IMR-90 (cell line): Measurements from ENCODE around the gene PLA2G15. TPM values are rescaled to one million over a fixed set of nuclear protein-coding genes. Genes with fewer than 3 reads are reported as not detected.

Experiments used
- ATAC-seq: fragments of 200-7000 bp; cut with Tn5 transposase; 2 replicates; pipeline ENCODE4 v1.9.1; 2020; ENCODE audit warnings: low read depth, mild to moderate bottlenecking, moderate library complexity
- BruUV-seq: library from RNA; stranded (reverse); fragments of 400-500 nt; replicated peaks from 2 replicates; lab custom pipeline; 2021; lab: Mats Ljungman, UMichigan
- CTCF ChIA-PET: fragments of 300-600 bp; formaldehyde crosslinking; extraction: SDS; loops from one replicate; lab custom pipeline; 2021; ENCODE audit warnings: antibody characterized with exemption; lab: Yijun Ruan, JAX
- POLR2A ChIA-PET: fragments of 300-600 bp; sonication (Branson Sonifier 250); formaldehyde crosslinking; loops from one replicate; lab custom pipeline; 2022; ENCODE audit warnings: antibody characterized with exemption; ENCODE audit not compliant: unreplicated experiment; lab: Charles Lee
- DNase-seq: peaks from one replicate; pipeline ENCODE4 v3.0.0; 2013
- H2AFZ ChIP-seq: replicated peaks from 2 replicates; pipeline ENCODE3; 2013; ENCODE audit warnings: low read length, mild to moderate bottlenecking; ENCODE audit not compliant: poor library complexity
- H2AK5ac ChIP-seq: 2 replicates; pipeline ENCODE4 v1.6.1; 2013; ENCODE audit warnings: low read depth, low read length, inconsistent platforms
- H2AK9ac ChIP-seq: replicated peaks from 2 replicates; pipeline ENCODE3; 2013; ENCODE audit warnings: mild to moderate bottlenecking, low read depth, low read length, moderate library complexity; ENCODE audit not compliant: poor library complexity
- H2BK120ac ChIP-seq: 2 replicates; pipeline ENCODE4 v1.6.1; 2013; ENCODE audit warnings: low read depth, low read length, inconsistent platforms
- H2BK15ac ChIP-seq: 3 replicates; pipeline ENCODE4 v1.6.1; 2013; ENCODE audit warnings: low read depth, low read length, inconsistent platforms
- H2BK20ac ChIP-seq: 2 replicates; pipeline ENCODE4 v1.6.1; 2013; ENCODE audit warnings: low read depth, mild to moderate bottlenecking, inconsistent platforms, low read length, moderate library complexity
- H2BK5ac ChIP-seq: 2 replicates; pipeline ENCODE4 v1.6.1; 2013; ENCODE audit warnings: mild to moderate bottlenecking, low read depth, low read length, inconsistent platforms; ENCODE audit not compliant: poor library complexity, severe bottlenecking
- H3K14ac ChIP-seq: replicated peaks from 2 replicates; pipeline ENCODE4 v1.6.1; 2013; ENCODE audit warnings: low read depth, low read length, inconsistent platforms
- H3K18ac ChIP-seq: 2 replicates; pipeline ENCODE4 v1.6.1; 2013; ENCODE audit warnings: low read depth, low read length, control low read depth
- H3K23ac ChIP-seq: 2 replicates; pipeline ENCODE4 v1.6.1; 2013; ENCODE audit warnings: low read depth, low read length, inconsistent platforms
- H3K27ac ChIP-seq: 2 replicates; pipeline ENCODE4 v1.5.1; 2013; ENCODE audit warnings: mild to moderate bottlenecking, control low read depth, low read length; ENCODE audit not compliant: insufficient read depth
- H3K27me3 ChIP-seq: 2 replicates; pipeline ENCODE4 v1.6.1; 2013; ENCODE audit warnings: low read length; ENCODE audit not compliant: control insufficient read depth, insufficient read depth
- H3K36me3 ChIP-seq: 2 replicates; pipeline ENCODE4 v1.6.1; 2013; ENCODE audit warnings: low read length, mixed read lengths; ENCODE audit not compliant: control insufficient read depth, insufficient read depth
- H3K4ac ChIP-seq: 2 replicates; pipeline ENCODE4 v1.6.1; 2013; ENCODE audit warnings: low read depth, low read length, inconsistent platforms
- H3K4me1 ChIP-seq: 2 replicates; pipeline ENCODE4 v1.6.1; 2013; ENCODE audit warnings: low read length, mixed read lengths; ENCODE audit not compliant: control insufficient read depth, insufficient read depth
- H3K4me2 ChIP-seq: 2 replicates; pipeline ENCODE4 v1.6.1; 2013; ENCODE audit warnings: low read depth, mild to moderate bottlenecking, control low read depth, low read length, moderate library complexity
- H3K4me3 ChIP-seq: 2 replicates; pipeline ENCODE4 v1.5.1; 2013; ENCODE audit warnings: low read depth, mild to moderate bottlenecking, control low read depth, low read length, moderate library complexity; ENCODE audit not compliant: insufficient read depth
- H3K56ac ChIP-seq: 2 replicates; pipeline ENCODE4 v1.6.1; 2013; ENCODE audit warnings: low read length, inconsistent platforms; ENCODE audit not compliant: insufficient read depth; ENCODE audit errors: extremely low read depth
- H3K79me1 ChIP-seq, 2 experiments: 2 replicates each; pipeline ENCODE4 v1.6.1; 2013; ENCODE audit warnings: low read length in 2 of 2, inconsistent platforms in 1 of 2, low read depth in 1 of 2
- H3K9ac ChIP-seq: 2 replicates; pipeline ENCODE4 v1.6.1; 2013; ENCODE audit warnings: low read depth, low read length, control low read depth
- H3K9me1 ChIP-seq: 2 replicates; pipeline ENCODE4 v1.6.1; 2013; ENCODE audit warnings: low read length, inconsistent platforms; ENCODE audit not compliant: insufficient read depth
- H3K9me3 ChIP-seq: 2 replicates; pipeline ENCODE4 v1.6.1; 2013; ENCODE audit warnings: low read length; ENCODE audit not compliant: control insufficient read depth, insufficient read depth
- H4K20me1 ChIP-seq: 2 replicates; pipeline ENCODE4 v1.6.1; 2013; ENCODE audit warnings: low read length, inconsistent platforms; ENCODE audit not compliant: insufficient read depth
- H4K5ac ChIP-seq: 2 replicates; pipeline ENCODE4 v1.6.1; 2013; ENCODE audit warnings: mild to moderate bottlenecking, low read depth, low read length, control low read depth
- H4K8ac ChIP-seq, 2 experiments: 2 replicates each; pipeline ENCODE4 v1.6.1; 2013; ENCODE audit warnings: low read depth in 2 of 2, low read length in 2 of 2, control low read depth in 1 of 2, inconsistent platforms in 1 of 2
- H4K91ac ChIP-seq: 2 replicates; pipeline ENCODE4 v1.6.1; 2013; ENCODE audit warnings: low read depth, low read length, inconsistent platforms; ENCODE audit not compliant: insufficient read depth
- CTCF ChIP-seq: conservative IDR thresholded peaks from 2 replicates; pipeline ENCODE4 v1.5.1; 2012; ENCODE audit warnings: mild to moderate bottlenecking, low read depth, low read length, improper control_type of control experiment
- FOS ChIP-seq: fragments of 150-350 bp; IDR thresholded peaks from 2 replicates; pipeline ENCODE4 v1.6.1; 2016; ENCODE audit warnings: low read depth, low read length
- USF2 ChIP-seq: fragments of 150-350 bp; IDR thresholded peaks from 2 replicates; pipeline ENCODE4 v1.6.1; 2017; ENCODE audit warnings: mild to moderate bottlenecking, antibody characterized with exemption, low read length, low read depth
- WGBS, 2 experiments: methylation state at CpG; one replicate each; pipeline versions ENCODE4 v1.1.5 to v1.1.7; 2013; ENCODE audit warnings: missing lambda C conversion rate in 2 of 2; ENCODE audit not compliant: insufficient read length in 1 of 2; ENCODE audit errors: extremely low coverage in 2 of 2; 5-methylcytosine and 5-hydroxymethylcytosine counted together
- dilution Hi-C: fragments of 300-500 bp; cut with HindIII; formaldehyde crosslinking; loops from one replicate; pipeline ENCODE4 v1.14.3; 2018; ENCODE audit warnings: low sequenced_read_pairs; ENCODE audit not compliant: unreplicated experiment
- in situ Hi-C: fragments of 300-500 bp; cut with MboI; formaldehyde crosslinking; loops from 3 replicates; pipeline ENCODE4 v1.14.3; 2019; ENCODE audit warnings: low sequenced_read_pairs, inconsistent platforms, mixed read lengths
- intact Hi-C: fragments of 100-400 bp; cut with micrococcal nuclease; formaldehyde crosslinking; loops from 2 replicates; pipeline ENCODE4 v1.10.0; 2022
- polyA plus RNA-seq, 3 experiments: library from polyadenylated mRNA; depleted of rRNA; stranded (reverse); fragments of >200 nt; gene quantifications; 2 replicates each; pipeline ENCODE4 v1.2.3, GENCODE V29; 2012; ENCODE audit warnings: low replicate concordance in 1 of 3
- total RNA-seq: library from RNA; depleted of rRNA; stranded (reverse); fragments of >200 nt; gene quantifications from 2 replicates; pipeline ENCODE4 v1.2.3, GENCODE V29; 2012

Gene PLA2G15
- total and polyA plus RNA-seq, 2 of the 4 experiments (the other 2 are of a cell fraction), result 19.5 to 31.7 TPM

GRCh38 chr16:68285683-68286082 lies 40.5 kb downstream of the PLA2G15 start:
- POLR2A ChIA-PET, result no interaction called here
- Histone ChIP-seq H3K9me3 (no peaks in the 10 kb centered on the region), H2BK120ac (no peak overlapping the region), H3K79me1 (peaks cover 28 to 93% of the 10 kb centered on the region in 2 experiments), H4K20me1 (peaks cover 72% of the 10 kb centered on the region), H4K91ac (no peak overlapping the region), H2BK20ac (no peak overlapping the region), H3K36me3 (peaks cover 29% of the 10 kb centered on the region), H3K9ac (no peak overlapping the region), H3K14ac (no peak overlapping the region), H3K27ac (no peak overlapping the region), H2AK9ac (no peak overlapping the region), H3K4me3 (no peak overlapping the region), H2AFZ (no peak overlapping the region), H3K27me3 (no peaks in the 10 kb centered on the region), H3K4ac (no peak overlapping the region), H3K56ac (no peak overlapping the region), H3K9me1 (peaks cover 32% of the 10 kb centered on the region), H3K23ac (no peak overlapping the region), H3K4me2 (no peak overlapping the region), H2BK5ac (no peak overlapping the region), H2AK5ac (no peak overlapping the region), H4K8ac (no peak overlapping the region), H3K18ac (no peak overlapping the region), H4K5ac (no peak overlapping the region), H3K4me1 (peaks cover 11% of the 10 kb centered on the region), H2BK15ac (no peak overlapping the region)
- ATAC-seq, result no peak
- intact Hi-C loops (no loop called here), in situ Hi-C loops (no loop called here), dilution Hi-C loops (no loop called here)
- DNase-seq, result no peak
- no CpG with 5 or more reads among the region's 3 CpGs for WGBS, 2 experiments
- no TSS peak for BruUV-seq
- TF ChIP-seq USF2 (no peak), CTCF (no peak), FOS (no peak)
- CTCF ChIA-PET, result no interaction called here
